ENCODE results near the gene DFFA.

DNA sequence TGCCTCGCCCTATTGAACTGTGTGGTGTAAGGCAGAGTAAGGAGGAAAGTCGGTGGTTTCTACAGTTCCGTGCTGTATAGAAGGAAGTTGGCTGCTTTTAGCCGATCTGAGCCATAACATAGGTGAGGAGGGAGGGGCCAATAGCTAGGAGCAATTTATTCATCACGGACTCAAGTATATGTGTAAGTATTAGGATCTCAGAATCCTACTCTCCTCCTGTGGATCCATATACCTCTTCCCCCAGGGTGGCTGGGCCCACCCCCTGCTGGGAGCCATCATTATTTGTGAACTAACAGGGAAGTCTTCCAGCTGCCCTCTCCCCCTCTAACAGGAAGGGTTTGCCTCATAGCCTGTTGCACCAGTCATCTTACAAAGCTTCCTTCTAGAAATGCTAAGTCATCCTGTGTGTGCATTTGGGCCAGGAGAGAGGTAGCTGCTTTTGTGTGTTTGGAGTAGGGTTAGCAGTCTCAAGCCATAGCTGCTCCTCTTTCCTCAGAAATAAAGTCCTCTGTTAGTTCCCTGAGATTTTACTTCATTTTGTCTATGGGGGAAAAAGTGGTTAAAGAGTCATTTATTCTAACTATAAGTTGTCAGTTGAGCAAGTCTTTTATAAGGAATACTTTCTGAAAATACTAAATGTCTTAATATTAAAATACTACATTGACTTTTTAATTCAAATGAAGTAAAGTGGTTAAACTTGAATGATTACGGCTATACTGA is 57.0 kb downstream of the DFFA start:
- TF ChIP-seq, protein P1, sequence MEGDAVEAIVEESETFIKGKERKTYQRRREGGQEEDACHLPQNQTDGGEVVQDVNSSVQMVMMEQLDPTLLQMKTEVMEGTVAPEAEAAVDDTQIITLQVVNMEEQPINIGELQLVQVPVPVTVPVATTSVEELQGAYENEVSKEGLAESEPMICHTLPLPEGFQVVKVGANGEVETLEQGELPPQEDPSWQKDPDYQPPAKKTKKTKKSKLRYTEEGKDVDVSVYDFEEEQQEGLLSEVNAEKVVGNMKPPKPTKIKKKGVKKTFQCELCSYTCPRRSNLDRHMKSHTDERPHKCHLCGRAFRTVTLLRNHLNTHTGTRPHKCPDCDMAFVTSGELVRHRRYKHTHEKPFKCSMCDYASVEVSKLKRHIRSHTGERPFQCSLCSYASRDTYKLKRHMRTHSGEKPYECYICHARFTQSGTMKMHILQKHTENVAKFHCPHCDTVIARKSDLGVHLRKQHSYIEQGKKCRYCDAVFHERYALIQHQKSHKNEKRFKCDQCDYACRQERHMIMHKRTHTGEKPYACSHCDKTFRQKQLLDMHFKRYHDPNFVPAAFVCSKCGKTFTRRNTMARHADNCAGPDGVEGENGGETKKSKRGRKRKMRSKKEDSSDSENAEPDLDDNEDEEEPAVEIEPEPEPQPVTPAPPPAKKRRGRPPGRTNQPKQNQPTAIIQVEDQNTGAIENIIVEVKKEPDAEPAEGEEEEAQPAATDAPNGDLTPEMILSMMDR (IDR thresholded peaks at IDR 0.05) = no peak
- TF ChIP-seq POLR2AphosphoS5 (IDR thresholded peaks at IDR 0.05) (no peak), POLR2A (IDR thresholded peaks at IDR 0.05) (no peak)
